ENCODE results near the gene CCDC110.

CCDC110 gene

GRCh38 chr4:185508181-185508580 lies 36.6 kb upstream of the CCDC110 start:
- H3K27me3 ChIP-seq (ENCODE audit: insufficient read depth, poor library complexity, severe bottlenecking) = no peaks in the 10 kb centered on the region
- DNase-seq (ENCODE audit: low spot score) (no peak), ATAC-seq (ENCODE audit: low read depth) (peak; percentile 91)
- H3K27ac ChIP-seq (ENCODE audit: poor library complexity, severe bottlenecking) = no peak overlapping the region
- no peak overlapping the region for H3K4me3 ChIP-seq (ENCODE audit: severe bottlenecking)
- no peaks in the 10 kb centered on the region for H3K9me3 ChIP-seq (ENCODE audit: severe bottlenecking)
- H3K4me1 ChIP-seq (ENCODE audit: insufficient read depth, poor library complexity, severe bottlenecking) = peaks cover 16% of the 10 kb centered on the region
- no peaks in the 10 kb centered on the region for H3K36me3 ChIP-seq (ENCODE audit: low read depth)
- no peak for TF ChIP-seq CTCF (IDR thresholded peaks at IDR 0.05; ENCODE audit: poor library complexity, severe bottlenecking)

GRCh38 chr4:185506422-185506821 lies 34.9 kb upstream of the CCDC110 start:
- H3K4me3 ChIP-seq (ENCODE audit: severe bottlenecking) = no peak overlapping the region
- no peaks in the 10 kb centered on the region for H3K36me3 ChIP-seq (ENCODE audit: low read depth)
- DNase-seq (ENCODE audit: low spot score) = no peak
- no peaks in the 10 kb centered on the region for H3K27me3 ChIP-seq (ENCODE audit: insufficient read depth, poor library complexity, severe bottlenecking)
- H3K9me3 ChIP-seq (ENCODE audit: severe bottlenecking) = no peaks in the 10 kb centered on the region
- no peak for ATAC-seq (ENCODE audit: low read depth)
- H3K4me1 ChIP-seq (ENCODE audit: insufficient read depth, poor library complexity, severe bottlenecking) = peaks cover 11% of the 10 kb centered on the region
- H3K27ac ChIP-seq (ENCODE audit: poor library complexity, severe bottlenecking) = no peak overlapping the region
- no peak for TF ChIP-seq CTCF (IDR thresholded peaks at IDR 0.05; ENCODE audit: poor library complexity, severe bottlenecking)

- peak overlapping the region; percentile 18 for H3K4me3 ChIP-seq (ENCODE audit: severe bottlenecking)
Observed at GRCh38 chr4:185504098-185505047, 32.8 kb upstream of the CCDC110 start.

GRCh38 chr4:185502386-185502785 lies 30.9 kb upstream of the CCDC110 start:
- TF ChIP-seq CTCF (IDR thresholded peaks at IDR 0.05; ENCODE audit: poor library complexity, severe bottlenecking) = no peak

More at GRCh38 chr4:185504098-185505047, 32.8 kb upstream of the CCDC110 start:
- Histone ChIP-seq H3K9me3 (ENCODE audit: severe bottlenecking) (no peaks in the 10 kb centered on the region), H3K36me3 (ENCODE audit: low read depth) (no peaks in the 10 kb centered on the region), H3K4me1 (ENCODE audit: insufficient read depth, poor library complexity, severe bottlenecking) (peaks cover 11% of the 10 kb centered on the region), H3K27me3 (ENCODE audit: insufficient read depth, poor library complexity, severe bottlenecking) (no peaks in the 10 kb centered on the region), H3K27ac (ENCODE audit: poor library complexity, severe bottlenecking) (no peak overlapping the region)
- no peak for DNase-seq (ENCODE audit: low spot score)
- TF ChIP-seq CTCF (IDR thresholded peaks at IDR 0.05; ENCODE audit: poor library complexity, severe bottlenecking) = no peak
- ATAC-seq (ENCODE audit: low read depth) = peak; percentile 35

GRCh38 chr4:185500576-185500975 lies 29.0 kb upstream of the CCDC110 start:
- Histone ChIP-seq H3K9me3 (ENCODE audit: severe bottlenecking) (no peaks in the 10 kb centered on the region), H3K4me1 (ENCODE audit: insufficient read depth, poor library complexity, severe bottlenecking) (no peaks in the 10 kb centered on the region), H3K4me3 (ENCODE audit: severe bottlenecking) (no peak overlapping the region), H3K36me3 (ENCODE audit: low read depth) (no peaks in the 10 kb centered on the region), H3K27ac (ENCODE audit: poor library complexity, severe bottlenecking) (no peak overlapping the region), H3K27me3 (ENCODE audit: insufficient read depth, poor library complexity, severe bottlenecking) (no peaks in the 10 kb centered on the region)
- TF ChIP-seq CTCF (IDR thresholded peaks at IDR 0.05; ENCODE audit: poor library complexity, severe bottlenecking) = no peak
- no peak for DNase-seq (ENCODE audit: low spot score)
- ATAC-seq (ENCODE audit: low read depth) = no peak

More at GRCh38 chr4:185502386-185502785, 30.9 kb upstream of the CCDC110 start:
- no peaks in the 10 kb centered on the region for H3K9me3 ChIP-seq (ENCODE audit: severe bottlenecking)
- peaks cover 2% of the 10 kb centered on the region for H3K4me1 ChIP-seq (ENCODE audit: insufficient read depth, poor library complexity, severe bottlenecking)
- H3K36me3 ChIP-seq (ENCODE audit: low read depth) = no peaks in the 10 kb centered on the region
- no peak overlapping the region for H3K4me3 ChIP-seq (ENCODE audit: severe bottlenecking)
- DNase-seq (ENCODE audit: low spot score) (no peak), ATAC-seq (ENCODE audit: low read depth) (no peak)
- no peak overlapping the region for H3K27ac ChIP-seq (ENCODE audit: poor library complexity, severe bottlenecking)
- no peaks in the 10 kb centered on the region for H3K27me3 ChIP-seq (ENCODE audit: insufficient read depth, poor library complexity, severe bottlenecking)
